Vagina (tissue), 2 donors: ENCODE data around the gene TSPEAR.
"Not testable (repeated sequence)": the region's sequence is repeated elsewhere in the genome, so short reads cannot be mapped to it uniquely, and the experiment has no call there.

Experiments used
- POLR2A ChIP-seq, 2 donors: fragments of 450-650 bp; IDR thresholded peaks; one replicate each; pipeline ENCODE4 v1.6.1; 2017; ENCODE audit warnings: antibody characterized with exemption in 2 of 2, mild to moderate bottlenecking in 2 of 2, moderate library complexity in 2 of 2
- TF ChIP-seq, protein P1 (sequence below), 3 experiments: fragments of 450-650 bp in 2 of 3; fragments of 200-600 bp in 1 of 3; sonication (generic) in 1 of 3; IDR thresholded peaks; one replicate each; pipeline ENCODE4 v1.5.1; 2017 to 2019; ENCODE audit warnings: antibody characterized with exemption in 3 of 3, mild to moderate bottlenecking in 2 of 3, moderate library complexity in 2 of 3

- TF ChIP-seq, protein P1, sequence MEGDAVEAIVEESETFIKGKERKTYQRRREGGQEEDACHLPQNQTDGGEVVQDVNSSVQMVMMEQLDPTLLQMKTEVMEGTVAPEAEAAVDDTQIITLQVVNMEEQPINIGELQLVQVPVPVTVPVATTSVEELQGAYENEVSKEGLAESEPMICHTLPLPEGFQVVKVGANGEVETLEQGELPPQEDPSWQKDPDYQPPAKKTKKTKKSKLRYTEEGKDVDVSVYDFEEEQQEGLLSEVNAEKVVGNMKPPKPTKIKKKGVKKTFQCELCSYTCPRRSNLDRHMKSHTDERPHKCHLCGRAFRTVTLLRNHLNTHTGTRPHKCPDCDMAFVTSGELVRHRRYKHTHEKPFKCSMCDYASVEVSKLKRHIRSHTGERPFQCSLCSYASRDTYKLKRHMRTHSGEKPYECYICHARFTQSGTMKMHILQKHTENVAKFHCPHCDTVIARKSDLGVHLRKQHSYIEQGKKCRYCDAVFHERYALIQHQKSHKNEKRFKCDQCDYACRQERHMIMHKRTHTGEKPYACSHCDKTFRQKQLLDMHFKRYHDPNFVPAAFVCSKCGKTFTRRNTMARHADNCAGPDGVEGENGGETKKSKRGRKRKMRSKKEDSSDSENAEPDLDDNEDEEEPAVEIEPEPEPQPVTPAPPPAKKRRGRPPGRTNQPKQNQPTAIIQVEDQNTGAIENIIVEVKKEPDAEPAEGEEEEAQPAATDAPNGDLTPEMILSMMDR (IDR thresholded peaks at IDR 0.05) = not testable (repeated sequence)
- TF ChIP-seq POLR2A (IDR thresholded peaks at IDR 0.05) = not testable (repeated sequence)
Measured at GRCh38 chr21:44638506-44639330, 72.7 kb downstream of the TSPEAR start.
